Measurements from ENCODE around the gene TSPOAP1.
A peak's percentile ranks its signal among the peaks of the same experiment; 100 is the strongest.

Gene TSPOAP1

GRCh38 chr17:58301504-58302150, 27.0 kb downstream of the TSPOAP1 start:
- DNase-seq: no peak

- peak in 1 of 2 donors; percentile 4 for DNase-seq
Observed at GRCh38 chr17:58300336-58300735, 28.3 kb downstream of the TSPOAP1 start.

- DNase-seq: no peak
Observed at GRCh38 chr17:58294034-58294433, 34.6 kb downstream of the TSPOAP1 start.

GRCh38 chr17:58291246-58291645, 37.3 kb downstream of the TSPOAP1 start:
- DNase-seq: no peak

GRCh38 chr17:58289869-58290268, 38.7 kb downstream of the TSPOAP1 start:
- no peak for DNase-seq

GRCh38 chr17:58285422-58285810, 43.2 kb downstream of the TSPOAP1 start:
- no peak for DNase-seq

- DNase-seq: no peak
Observed at GRCh38 chr17:58284613-58285421, 43.8 kb downstream of the TSPOAP1 start.

- DNase-seq: no peak
Observed at GRCh38 chr17:58283674-58284612, 44.7 kb downstream of the TSPOAP1 start.

- no peak for DNase-seq
Observed at GRCh38 chr17:58282442-58282841, 46.2 kb downstream of the TSPOAP1 start.

GRCh38 chr17:58281511-58282011, 47.0 kb downstream of the TSPOAP1 start:
- DNase-seq: no peak

GRCh38 chr17:58280480-58281217, 47.9 kb downstream of the TSPOAP1 start, which contains the start of gene MPO:
MPO (minus strand) TSS chr17:58280935; CDS start chr17:58280758, 177 bp downstream.
- no peak for DNase-seq

GRCh38 chr17:58279736-58280479, 48.7 kb downstream of the TSPOAP1 start:
- no peak for DNase-seq

GRCh38 chr17:58279016-58279711, 49.4 kb downstream of the TSPOAP1 start:
- DNase-seq: peak in 1 of 2 donors; percentile 51

GRCh38 chr17:58278661-58279015, 50.0 kb downstream of the TSPOAP1 start:
- no peak for DNase-seq

GRCh38 chr17:58277802-58278595, 50.6 kb downstream of the TSPOAP1 start:
- no peak for DNase-seq

- DNase-seq: peak in 1 of 2 donors; percentile 36
Observed at GRCh38 chr17:58277107-58277801, 51.3 kb downstream of the TSPOAP1 start.

GRCh38 chr17:58276423-58276822, 52.2 kb downstream of the TSPOAP1 start:
- DNase-seq: no peak

GRCh38 chr17:58275417-58275816, 53.2 kb downstream of the TSPOAP1 start:
- DNase-seq: no peak

GRCh38 chr17:58273453-58274104, 55.0 kb downstream of the TSPOAP1 start:
- DNase-seq: no peak

Measured in CD4-positive, alpha-beta T cell treated with Interleukin-4 for 1 hour (primary cell).